ENCODE measurements around the gene TIMELESS. TPM values are rescaled to one million over a fixed set of nuclear protein-coding genes. Genes with fewer than 3 reads are reported as not detected.
"Not testable (repeated sequence)": the region's sequence is repeated elsewhere in the genome, so short reads cannot be mapped to it uniquely, and the experiment has no call there.

Gene TIMELESS
- polyA plus RNA-seq, 4 donors: 3.2 to 21.6 (median 8.6) TPM

DNA sequence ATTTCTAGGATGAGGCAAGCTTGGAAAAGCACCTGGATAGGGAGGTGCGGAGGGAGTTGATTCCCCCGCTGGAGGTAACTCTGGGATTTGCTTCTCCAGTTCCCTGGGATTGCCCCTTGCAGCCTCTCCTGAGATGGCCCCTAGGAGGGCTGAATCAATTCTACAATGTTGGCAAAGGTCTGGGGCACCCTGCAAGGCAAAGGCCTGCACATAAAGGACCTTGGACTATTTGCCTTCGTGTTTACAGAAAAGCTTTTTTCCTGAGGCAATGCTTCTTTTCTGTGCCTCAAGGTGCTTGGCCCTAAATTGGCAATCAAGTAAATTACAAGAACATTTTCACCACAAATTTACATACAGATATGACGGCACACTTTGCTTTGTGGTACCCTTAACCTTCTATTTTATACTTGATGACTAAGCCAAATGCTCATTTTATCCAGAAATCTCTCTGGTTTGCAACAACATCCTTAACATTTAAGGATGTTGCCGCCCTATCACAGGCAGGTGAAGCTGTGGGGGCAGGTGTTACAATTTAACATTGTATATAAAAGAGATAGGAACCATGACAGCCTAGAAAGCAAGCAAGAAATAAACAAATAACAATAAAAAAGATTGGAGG is 40.3 kb downstream of the TIMELESS start:
- no peak overlapping the region for H3K27ac ChIP-seq (ENCODE audit: low read depth in 1 of 3, low read length in 2 of 3)
- 73 to 85% (median 80%) methylated on average over 5 of the region's 5 CpGs for WGBS, 3 donors
- peaks cover 0 to 9% (median 0%) of the 10 kb centered on the region in 3 donors for H3K4me1 ChIP-seq (ENCODE audit: control insufficient read depth in 3 of 3, insufficient read depth in 2 of 3, low read depth in 1 of 3, low read length in 2 of 3)
- no peaks in the 10 kb centered on the region for H3K27me3 ChIP-seq (ENCODE audit: control insufficient read depth in 3 of 3, insufficient read depth in 3 of 3, low read length in 3 of 3)
- H3K4me3 ChIP-seq (ENCODE audit: low read depth in 1 of 3, low read length in 3 of 3): no peak overlapping the region
- no peaks in the 10 kb centered on the region for H3K9me3 ChIP-seq (ENCODE audit: control insufficient read depth in 2 of 2, insufficient read depth in 1 of 2, low read depth in 1 of 2, low read length in 1 of 2)
- peaks cover 0 to 14% (median 0%) of the 10 kb centered on the region in 3 donors for H3K36me3 ChIP-seq (ENCODE audit: control insufficient read depth in 3 of 3, insufficient read depth in 2 of 3, low read depth in 1 of 3, low read length in 3 of 3)
- FAIRE-seq (no peak), DNase-seq (peak in 1 of 2 donors; percentile 55)

- H3K36me3 ChIP-seq (ENCODE audit: control insufficient read depth in 3 of 3, insufficient read depth in 2 of 3, low read depth in 1 of 3, low read length in 3 of 3); FAIRE-seq; DNase-seq; H3K4me3 ChIP-seq (ENCODE audit: low read depth in 1 of 3, low read length in 3 of 3); H3K27ac ChIP-seq (ENCODE audit: low read depth in 1 of 3, low read length in 2 of 3); H3K4me1 ChIP-seq (ENCODE audit: control insufficient read depth in 3 of 3, insufficient read depth in 2 of 3, low read depth in 1 of 3, low read length in 2 of 3); H3K27me3 ChIP-seq (ENCODE audit: control insufficient read depth in 3 of 3, insufficient read depth in 3 of 3, low read length in 3 of 3); H3K9me3 ChIP-seq (ENCODE audit: control insufficient read depth in 2 of 2, insufficient read depth in 1 of 2, low read depth in 1 of 2, low read length in 1 of 2): not testable (repeated sequence)
- WGBS, 3 donors: 60 to 92% (median 88%) methylated on average over 3 of the region's 3 CpGs
Observed at GRCh38 chr12:56404227-56404626, 45.0 kb downstream of the TIMELESS start.

DNA sequence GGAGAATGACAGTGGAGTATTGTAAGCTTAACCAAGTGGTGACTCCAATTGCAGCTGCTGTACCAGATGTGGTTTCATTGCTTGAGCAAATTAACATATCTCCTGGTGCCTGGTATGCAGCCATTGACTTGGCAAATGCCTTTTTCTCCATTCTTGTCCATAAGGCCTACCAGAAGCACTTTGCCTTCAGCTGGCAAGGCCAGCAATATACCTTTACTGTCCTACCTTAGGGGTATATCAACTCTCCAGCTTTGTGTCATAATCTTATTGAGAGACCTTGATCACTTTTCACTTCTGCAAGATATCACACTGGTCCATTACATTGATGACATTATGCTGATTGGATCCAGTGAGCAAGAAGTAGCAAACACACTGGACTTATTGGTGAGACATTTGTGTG is 47.6 kb downstream of the TIMELESS start:
- not testable (repeated sequence) for FAIRE-seq; DNase-seq; H3K36me3 ChIP-seq (ENCODE audit: control insufficient read depth in 3 of 3, insufficient read depth in 2 of 3, low read depth in 1 of 3, low read length in 3 of 3); H3K27ac ChIP-seq (ENCODE audit: low read depth in 1 of 3, low read length in 2 of 3); H3K4me1 ChIP-seq (ENCODE audit: control insufficient read depth in 3 of 3, insufficient read depth in 2 of 3, low read depth in 1 of 3, low read length in 2 of 3); H3K4me3 ChIP-seq (ENCODE audit: low read depth in 1 of 3, low read length in 3 of 3); H3K27me3 ChIP-seq (ENCODE audit: control insufficient read depth in 3 of 3, insufficient read depth in 3 of 3, low read length in 3 of 3)
- peaks cover 0 to 15% of the 10 kb centered on the region in 2 donors for H3K9me3 ChIP-seq (ENCODE audit: control insufficient read depth in 2 of 2, insufficient read depth in 1 of 2, low read depth in 1 of 2, low read length in 1 of 2)

DNA sequence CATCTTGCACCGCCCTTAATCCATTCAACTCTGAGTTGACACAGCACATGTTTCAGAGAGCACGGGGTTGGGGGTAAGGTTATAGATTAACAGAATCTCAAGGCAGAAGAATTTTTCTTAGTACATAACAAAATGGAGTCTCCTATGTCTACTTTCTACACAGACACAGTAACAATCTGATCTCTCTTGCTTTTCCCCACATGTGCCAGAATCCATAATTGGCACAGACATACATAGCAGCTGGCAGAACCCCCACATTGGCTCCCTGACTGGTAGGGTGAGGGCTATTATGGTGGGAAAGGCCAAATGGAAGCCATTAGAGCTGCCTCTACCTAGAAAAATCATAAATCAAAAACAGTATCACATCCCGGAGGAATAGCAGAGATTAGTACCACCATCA is 48.1 kb downstream of the TIMELESS start:
- not testable (repeated sequence) for DNase-seq; FAIRE-seq; H3K36me3 ChIP-seq (ENCODE audit: control insufficient read depth in 3 of 3, insufficient read depth in 2 of 3, low read depth in 1 of 3, low read length in 3 of 3); H3K27ac ChIP-seq (ENCODE audit: low read depth in 1 of 3, low read length in 2 of 3); H3K4me3 ChIP-seq (ENCODE audit: low read depth in 1 of 3, low read length in 3 of 3); H3K27me3 ChIP-seq (ENCODE audit: control insufficient read depth in 3 of 3, insufficient read depth in 3 of 3, low read length in 3 of 3); H3K4me1 ChIP-seq (ENCODE audit: control insufficient read depth in 3 of 3, insufficient read depth in 2 of 3, low read depth in 1 of 3, low read length in 2 of 3)
- peaks cover 0 to 15% of the 10 kb centered on the region in 2 donors for H3K9me3 ChIP-seq (ENCODE audit: control insufficient read depth in 2 of 2, insufficient read depth in 1 of 2, low read depth in 1 of 2, low read length in 1 of 2)
- 67 to 95% (median 90%) methylated on average over 1 of the region's 3 CpGs for WGBS, 3 donors

GRCh38 chr12:56399466-56399865 is 49.8 kb downstream of the TIMELESS start:
- WGBS, 3 donors: 91 to 95% (median 94%) methylated on average over 3 of the region's 3 CpGs
- H3K9me3 ChIP-seq (ENCODE audit: control insufficient read depth in 2 of 2, insufficient read depth in 1 of 2, low read depth in 1 of 2, low read length in 1 of 2): peaks cover 0 to 15% of the 10 kb centered on the region in 2 donors
- H3K36me3 ChIP-seq (ENCODE audit: control insufficient read depth in 3 of 3, insufficient read depth in 2 of 3, low read depth in 1 of 3, low read length in 3 of 3); H3K4me1 ChIP-seq (ENCODE audit: control insufficient read depth in 3 of 3, insufficient read depth in 2 of 3, low read depth in 1 of 3, low read length in 2 of 3); H3K27ac ChIP-seq (ENCODE audit: low read depth in 1 of 3, low read length in 2 of 3); DNase-seq; FAIRE-seq; H3K4me3 ChIP-seq (ENCODE audit: low read depth in 1 of 3, low read length in 3 of 3); H3K27me3 ChIP-seq (ENCODE audit: control insufficient read depth in 3 of 3, insufficient read depth in 3 of 3, low read length in 3 of 3): not testable (repeated sequence)

- Histone ChIP-seq H3K36me3 (ENCODE audit: control insufficient read depth in 3 of 3, insufficient read depth in 2 of 3, low read depth in 1 of 3, low read length in 3 of 3) (no peaks in the 10 kb centered on the region), H3K4me3 (ENCODE audit: low read depth in 1 of 3, low read length in 3 of 3) (no peak overlapping the region), H3K27me3 (ENCODE audit: control insufficient read depth in 3 of 3, insufficient read depth in 3 of 3, low read length in 3 of 3) (no peaks in the 10 kb centered on the region), H3K4me1 (ENCODE audit: control insufficient read depth in 3 of 3, insufficient read depth in 2 of 3, low read depth in 1 of 3, low read length in 2 of 3) (no peaks in the 10 kb centered on the region), H3K9me3 (ENCODE audit: control insufficient read depth in 2 of 2, insufficient read depth in 1 of 2, low read depth in 1 of 2, low read length in 1 of 2) (peaks cover 0 to 15% of the 10 kb centered on the region in 2 donors), H3K27ac (ENCODE audit: low read depth in 1 of 3, low read length in 2 of 3) (no peak overlapping the region)
- FAIRE-seq (no peak), DNase-seq (no peak)
Observed at GRCh38 chr12:56398324-56398723, 50.9 kb downstream of the TIMELESS start.

GRCh38 chr12:56392331-56392730 is 56.9 kb downstream of the TIMELESS start:
- Histone ChIP-seq H3K27ac (ENCODE audit: low read depth in 1 of 3, low read length in 2 of 3) (no peak overlapping the region), H3K36me3 (ENCODE audit: control insufficient read depth in 3 of 3, insufficient read depth in 2 of 3, low read depth in 1 of 3, low read length in 3 of 3) (no peaks in the 10 kb centered on the region), H3K4me3 (ENCODE audit: low read depth in 1 of 3, low read length in 3 of 3) (no peak overlapping the region), H3K9me3 (ENCODE audit: control insufficient read depth in 2 of 2, insufficient read depth in 1 of 2, low read depth in 1 of 2, low read length in 1 of 2) (peaks cover 0 to 6% of the 10 kb centered on the region in 2 donors), H3K27me3 (ENCODE audit: control insufficient read depth in 3 of 3, insufficient read depth in 3 of 3, low read length in 3 of 3) (no peaks in the 10 kb centered on the region), H3K4me1 (ENCODE audit: control insufficient read depth in 3 of 3, insufficient read depth in 2 of 3, low read depth in 1 of 3, low read length in 2 of 3) (peaks cover 0 to 13% (median 0%) of the 10 kb centered on the region in 3 donors)
- DNase-seq (no peak), FAIRE-seq (no peak)
- 99 to 100% (median 100%) methylated on average over 1 to 2 of the region's 2 CpGs for WGBS, 3 donors

- Histone ChIP-seq H3K4me1 (ENCODE audit: control insufficient read depth in 3 of 3, insufficient read depth in 2 of 3, low read depth in 1 of 3, low read length in 2 of 3) (peaks cover 0 to 13% (median 0%) of the 10 kb centered on the region in 3 donors), H3K4me3 (ENCODE audit: low read depth in 1 of 3, low read length in 3 of 3) (no peak overlapping the region), H3K27me3 (ENCODE audit: control insufficient read depth in 3 of 3, insufficient read depth in 3 of 3, low read length in 3 of 3) (no peaks in the 10 kb centered on the region), H3K36me3 (ENCODE audit: control insufficient read depth in 3 of 3, insufficient read depth in 2 of 3, low read depth in 1 of 3, low read length in 3 of 3) (no peaks in the 10 kb centered on the region), H3K27ac (ENCODE audit: low read depth in 1 of 3, low read length in 2 of 3) (no peak overlapping the region), H3K9me3 (ENCODE audit: control insufficient read depth in 2 of 2, insufficient read depth in 1 of 2, low read depth in 1 of 2, low read length in 1 of 2) (peaks cover 0 to 6% of the 10 kb centered on the region in 2 donors)
- no peak for DNase-seq
- 92 to 100% (median 100%) methylated on average over 1 of the region's 1 CpG for WGBS, 3 donors
- no peak for FAIRE-seq
Observed at GRCh38 chr12:56391721-56392120, 57.5 kb downstream of the TIMELESS start.

DNA sequence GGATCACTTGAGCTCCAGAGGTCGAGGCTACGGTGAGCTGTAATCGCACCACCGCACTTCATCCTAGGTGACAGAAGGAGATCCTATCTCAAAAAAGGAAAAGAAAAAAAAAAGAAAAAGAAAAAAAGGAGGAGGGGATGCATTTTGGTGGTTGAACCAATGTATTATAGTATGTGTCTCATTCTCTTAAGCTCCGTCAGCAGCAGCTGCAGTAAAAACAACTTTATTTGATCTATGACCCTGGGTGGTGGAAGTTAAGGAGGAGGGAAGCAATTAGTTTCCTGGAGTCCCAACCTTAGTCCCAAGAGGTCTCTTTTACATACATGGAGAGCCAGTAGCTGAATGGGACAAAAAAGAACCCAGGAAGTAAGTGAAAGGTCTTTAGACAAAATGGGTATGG is 59.8 kb downstream of the TIMELESS start:
- Histone ChIP-seq H3K27me3 (ENCODE audit: control insufficient read depth in 3 of 3, insufficient read depth in 3 of 3, low read length in 3 of 3) (no peaks in the 10 kb centered on the region), H3K27ac (ENCODE audit: low read depth in 1 of 3, low read length in 2 of 3) (peak overlapping the region in 1 of 3 donors; percentile 68), H3K36me3 (ENCODE audit: control insufficient read depth in 3 of 3, insufficient read depth in 2 of 3, low read depth in 1 of 3, low read length in 3 of 3) (no peaks in the 10 kb centered on the region), H3K9me3 (ENCODE audit: control insufficient read depth in 2 of 2, insufficient read depth in 1 of 2, low read depth in 1 of 2, low read length in 1 of 2) (peaks cover 0 to 6% of the 10 kb centered on the region in 2 donors), H3K4me3 (ENCODE audit: low read depth in 1 of 3, low read length in 3 of 3) (no peak overlapping the region), H3K4me1 (ENCODE audit: control insufficient read depth in 3 of 3, insufficient read depth in 2 of 3, low read depth in 1 of 3, low read length in 2 of 3) (peaks cover 0 to 13% (median 0%) of the 10 kb centered on the region in 3 donors)
- FAIRE-seq (no peak), DNase-seq (peak; percentile 54 to 70)
- 20 to 64% (median 45%) methylated on average over 5 of the region's 5 CpGs for WGBS, 3 donors
